NCI-H2227 (cell line): ENCODE measurements around the gene FOXL1.

Experiments
- DNase-seq: peaks from one replicate; lab custom pipeline; 2025; ENCODE audit not compliant: unreplicated experiment; lab: John Stamatoyannopoulos, UW

The FOXL1 gene

DNA sequence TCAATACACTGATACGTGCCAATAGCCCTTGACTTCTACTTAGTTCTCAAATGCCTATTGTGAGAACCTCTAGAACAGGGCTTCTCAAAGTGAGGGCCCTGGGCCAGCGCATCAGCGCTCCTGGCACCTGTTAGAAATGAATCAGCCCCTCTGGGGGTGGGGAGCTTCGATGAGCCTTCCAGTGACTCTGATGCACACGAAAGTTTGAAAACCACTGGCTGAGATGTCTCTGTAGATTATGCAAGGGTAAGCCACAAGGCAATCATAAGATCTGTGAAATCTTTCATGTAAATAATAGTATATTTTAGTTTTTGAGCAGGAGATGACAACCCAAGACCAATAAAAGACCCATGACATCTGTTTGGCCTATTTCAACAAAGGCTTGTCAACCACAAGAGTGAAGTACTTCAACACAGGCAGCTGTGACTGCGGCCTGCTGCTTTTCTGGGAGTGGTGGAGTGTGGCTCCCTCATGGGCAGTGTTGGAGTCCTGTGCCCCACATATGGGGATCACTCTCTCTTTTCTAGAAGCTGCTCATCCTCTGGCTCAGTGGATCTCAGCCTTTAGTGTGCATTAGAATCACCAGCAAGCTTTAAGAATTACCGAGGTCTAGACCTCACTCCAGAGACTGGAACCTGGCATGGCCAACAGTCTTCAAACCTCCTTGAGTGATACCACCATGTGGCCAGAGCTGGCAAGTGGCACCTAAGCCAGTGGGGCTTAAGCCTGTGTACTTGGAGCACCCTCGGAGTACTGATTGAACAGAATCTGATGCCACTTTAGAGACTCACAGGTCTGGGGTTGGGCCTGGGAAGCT is 29.1 kb upstream of the FOXL1 start:
- DNase-seq = no peak

DNA sequence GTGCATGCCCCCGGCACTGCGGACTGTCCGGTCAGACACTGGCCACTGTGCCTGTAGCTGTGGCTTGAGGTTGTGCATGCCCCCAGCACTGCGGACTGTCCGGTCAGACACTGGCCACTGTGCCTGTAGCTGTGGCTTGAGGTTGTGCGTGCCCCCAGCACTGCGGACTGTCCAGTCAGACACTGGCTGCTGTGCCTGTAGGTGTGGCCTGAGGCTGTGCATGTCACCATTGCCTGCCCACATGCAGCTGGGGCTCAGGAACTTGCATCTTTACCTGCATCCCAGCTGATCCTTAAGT is 28.5 kb upstream of the FOXL1 start:
- no peak for DNase-seq

DNA sequence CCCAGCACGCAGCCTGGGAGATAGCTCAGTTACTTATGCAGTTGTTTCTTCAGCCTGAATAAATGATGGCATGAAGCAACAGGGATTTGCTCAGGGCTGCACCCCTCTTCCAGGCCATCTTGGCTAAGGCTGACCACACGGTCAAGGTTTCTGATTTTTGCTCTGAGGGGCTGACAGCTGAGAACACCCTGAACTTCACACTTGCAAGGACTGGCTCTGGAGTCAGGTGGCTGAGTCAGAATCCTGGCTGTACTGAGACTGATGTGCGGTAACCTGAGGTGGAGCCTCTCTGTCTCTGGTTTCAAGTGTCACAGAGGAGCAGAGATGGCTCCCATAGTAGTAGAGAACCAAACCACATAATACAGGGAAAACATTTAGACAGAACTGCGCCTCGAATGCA is 28.1 kb upstream of the FOXL1 start:
- no peak for DNase-seq

DNA sequence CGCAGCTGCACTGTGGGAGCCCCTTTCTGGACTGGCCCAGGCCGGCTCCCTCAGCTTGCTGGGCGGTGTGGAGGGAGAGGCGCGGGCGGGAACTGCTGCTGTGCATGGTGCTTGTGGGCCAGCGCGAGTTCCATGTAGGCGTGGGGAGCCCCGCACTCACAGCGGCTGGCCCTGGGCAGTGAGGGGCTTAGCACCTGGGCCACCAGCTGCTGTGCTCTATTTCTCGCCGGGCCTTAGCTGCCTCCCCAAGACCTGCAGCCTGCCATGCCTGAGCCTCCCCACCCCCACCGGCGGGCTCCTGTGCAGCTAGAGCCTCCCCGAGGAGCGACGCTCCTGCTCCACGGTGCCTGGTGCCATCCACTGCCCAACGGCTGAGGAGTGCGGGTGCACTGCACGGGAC is 25.0 kb upstream of the FOXL1 start:
- DNase-seq = no peak

DNA sequence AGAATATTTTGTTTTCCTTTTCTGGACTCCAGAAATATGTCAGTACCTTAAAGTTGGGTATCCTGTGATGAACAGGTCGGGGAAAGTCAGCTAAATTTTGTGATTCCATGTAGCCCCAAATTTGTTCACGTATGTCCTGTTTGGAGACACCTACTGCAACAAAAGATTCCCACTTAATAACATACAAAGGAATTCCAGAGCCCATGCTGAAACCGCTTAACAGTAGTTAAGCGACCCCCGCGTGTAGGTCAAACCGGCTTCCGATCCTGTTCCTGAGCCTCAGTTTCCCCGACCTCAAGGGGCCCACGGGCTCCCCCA is 23.8 kb upstream of the FOXL1 start:
- DNase-seq = no peak

DNA sequence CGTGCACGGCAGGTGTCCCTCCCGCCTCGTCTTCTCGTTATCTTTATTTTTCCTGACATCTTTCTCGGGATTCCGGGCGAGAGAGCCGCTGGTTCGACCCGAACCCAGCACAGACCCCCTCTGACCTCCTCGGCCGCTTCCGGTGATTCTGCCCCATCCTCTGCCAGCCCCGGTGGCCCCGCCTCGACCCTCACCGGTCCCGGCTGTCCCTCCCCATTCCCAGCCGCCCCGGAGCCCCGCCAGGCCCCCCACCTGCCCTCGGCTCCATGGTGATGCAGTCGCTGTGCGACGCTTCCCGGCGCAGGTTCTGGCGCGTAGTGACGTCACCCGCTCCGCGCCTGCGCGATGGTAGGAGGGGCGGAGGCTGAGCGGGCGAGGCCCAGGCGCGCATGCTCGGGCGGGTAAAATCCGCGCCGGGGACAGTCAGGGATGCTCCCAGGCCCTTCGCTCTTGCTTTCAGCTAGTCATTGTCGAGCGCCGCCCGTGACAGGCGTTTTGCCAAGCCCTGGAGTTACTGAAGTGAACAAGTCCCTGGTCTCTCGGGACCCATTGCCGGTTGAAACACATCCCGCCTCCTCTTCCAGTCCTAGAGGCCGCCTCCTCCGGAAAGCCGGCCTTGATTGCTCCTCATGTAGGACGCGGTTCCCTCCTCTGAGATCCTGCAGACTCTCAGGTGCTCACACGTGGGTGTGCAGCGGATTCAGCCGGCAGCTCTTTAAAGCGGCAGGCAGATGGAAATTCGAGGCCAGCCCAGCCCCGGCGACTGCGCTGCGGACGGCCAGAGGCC is 23.2 kb upstream of the FOXL1 start, which contains the start of gene MTHFSD:
Gene MTHFSD (minus strand): TSS at position 319 of the 787 bp plus-strand sequence. CDS start 51 bp downstream, at position 268.
- DNase-seq = peak; percentile 94

DNA sequence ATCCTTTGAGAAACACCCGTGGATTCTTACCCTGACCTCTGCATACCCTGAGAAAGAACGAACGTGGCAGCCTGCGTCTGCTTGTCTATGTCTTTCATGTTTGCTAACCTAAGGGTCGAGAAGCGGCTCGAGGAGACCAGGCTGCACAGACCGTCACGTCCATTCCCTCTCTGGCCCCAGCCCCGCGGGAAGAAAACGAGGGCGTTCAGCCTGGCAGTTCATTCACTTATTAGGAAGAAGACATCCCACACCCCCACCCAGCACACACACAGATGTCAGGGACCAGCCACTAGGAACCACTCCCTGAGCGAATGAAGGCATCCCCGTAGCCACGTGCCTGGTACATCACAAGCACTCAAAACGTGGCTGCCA is 22.7 kb upstream of the FOXL1 start:
- DNase-seq = peak; percentile 3

DNA sequence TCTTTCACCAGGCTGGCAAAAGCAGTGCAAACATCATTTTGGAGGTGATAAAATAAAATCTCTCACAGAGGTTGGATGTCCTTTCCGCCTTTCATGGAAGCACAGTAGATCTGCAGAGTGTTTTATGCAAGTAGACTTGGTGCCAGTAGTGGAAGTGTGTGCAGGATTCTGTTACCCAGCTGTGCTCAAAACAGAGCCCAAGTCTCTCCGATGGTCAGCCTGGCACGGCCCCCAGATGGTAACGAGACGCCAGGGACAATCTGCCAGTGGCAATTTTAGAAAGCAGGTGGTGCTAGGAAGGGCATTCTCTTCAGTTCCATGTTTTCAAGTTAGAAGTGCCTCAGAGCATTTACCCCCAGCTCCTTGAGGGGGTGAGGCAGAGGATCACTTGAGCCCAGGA is 21.8 kb upstream of the FOXL1 start:
- DNase-seq = no peak

DNA sequence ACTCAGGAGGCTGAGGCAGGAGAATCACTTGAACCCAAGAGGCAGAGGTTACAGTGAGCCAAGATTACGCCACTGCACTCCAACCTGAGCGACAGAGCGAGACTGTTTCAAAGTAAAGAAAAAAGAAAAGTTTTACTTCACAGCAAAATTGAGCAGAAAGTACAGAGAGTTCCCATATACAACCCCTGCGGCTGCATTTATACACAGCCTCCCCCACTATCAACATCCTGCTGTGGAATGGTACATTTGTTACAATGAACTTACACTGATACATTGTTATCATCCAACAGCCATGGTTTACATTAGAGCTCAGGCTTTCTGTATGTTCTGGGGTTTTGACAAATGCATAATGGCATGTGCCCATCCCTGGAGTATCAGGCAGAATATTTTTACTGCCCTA is 20.8 kb upstream of the FOXL1 start:
- DNase-seq = no peak

DNA sequence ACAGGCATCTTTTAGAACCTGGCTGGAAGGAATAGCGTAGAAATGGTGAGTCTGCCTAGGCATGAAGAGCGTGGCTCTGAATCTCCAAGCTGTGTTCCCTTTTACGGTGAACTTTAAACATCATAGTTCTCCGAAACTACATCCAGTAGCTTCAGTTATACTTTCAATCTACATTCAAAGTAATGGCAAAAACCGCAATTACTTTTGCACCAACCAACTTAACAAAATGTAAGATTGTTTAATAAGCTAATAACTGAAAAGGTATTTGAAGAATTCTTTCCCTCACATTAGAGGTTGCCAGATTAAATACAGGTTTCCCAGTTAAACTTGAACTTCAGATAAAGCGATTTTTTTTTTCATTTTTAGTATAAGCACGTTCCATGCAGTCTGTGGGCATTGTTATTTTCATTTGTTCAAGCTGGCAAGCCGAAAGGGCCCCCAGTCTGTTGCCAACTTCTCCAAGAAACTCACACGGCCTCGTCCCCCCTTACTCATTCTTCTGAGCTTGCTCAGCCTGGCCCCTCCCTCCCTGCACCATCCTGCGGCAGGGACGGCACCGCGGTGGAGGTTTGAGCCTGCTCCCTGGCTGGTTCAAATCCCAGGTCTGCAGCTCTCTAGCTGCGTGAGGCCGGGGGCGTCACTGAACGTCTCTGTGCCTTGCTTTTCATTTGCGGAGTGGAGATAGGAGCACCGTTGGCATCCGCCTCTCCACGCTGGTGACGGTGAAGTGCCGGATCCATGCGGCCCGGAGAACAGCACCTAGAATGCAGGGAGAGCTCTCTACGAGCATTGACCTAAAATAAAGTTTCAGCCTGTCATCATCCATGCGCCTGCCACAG is 19.8 kb upstream of the FOXL1 start:
- DNase-seq = no peak

DNA sequence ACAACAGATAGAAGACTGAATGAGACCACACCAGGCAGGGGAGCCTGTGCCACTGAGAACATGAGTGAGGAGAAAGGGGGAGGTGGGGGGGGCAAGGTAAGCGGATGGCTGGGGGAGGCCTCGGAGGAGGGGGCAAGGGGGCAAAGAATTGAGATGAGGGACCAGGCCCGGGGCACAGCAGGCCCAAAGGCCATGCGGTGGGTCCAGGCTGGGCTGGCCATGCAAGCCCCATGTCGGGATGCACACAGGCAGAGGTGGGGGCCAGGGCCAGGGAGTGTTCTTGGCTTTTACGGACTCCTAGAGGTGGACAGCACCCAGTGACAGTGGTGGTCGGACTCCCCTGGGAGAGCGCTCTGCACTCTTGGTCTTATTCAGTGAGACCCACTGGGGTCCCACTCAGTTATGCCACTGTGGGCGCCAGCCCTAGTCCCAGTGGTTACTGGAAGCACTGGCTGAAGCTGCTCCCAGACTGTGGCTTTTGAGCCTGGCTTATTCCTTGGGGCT is 18.5 kb upstream of the FOXL1 start:
- no peak for DNase-seq

DNA sequence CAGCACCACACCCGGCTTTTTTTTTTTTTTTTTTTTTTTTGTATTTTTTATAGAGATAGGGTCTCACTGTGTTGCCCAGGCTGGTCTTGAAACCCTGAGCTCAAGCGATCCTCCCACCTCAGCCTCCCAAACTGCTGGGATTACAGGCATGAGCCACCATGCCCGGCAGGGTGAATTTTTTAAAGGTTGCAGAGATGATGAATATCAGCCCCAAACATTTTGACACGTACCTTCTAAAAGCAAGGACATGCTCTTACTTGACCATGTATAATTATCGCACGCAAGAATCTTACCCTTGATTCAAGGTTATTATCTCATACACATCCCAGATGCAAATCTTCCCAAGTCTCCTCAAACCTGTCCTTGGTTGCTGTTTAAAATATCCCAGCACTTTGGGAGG is 16.0 kb upstream of the FOXL1 start:
- no peak for DNase-seq

DNA sequence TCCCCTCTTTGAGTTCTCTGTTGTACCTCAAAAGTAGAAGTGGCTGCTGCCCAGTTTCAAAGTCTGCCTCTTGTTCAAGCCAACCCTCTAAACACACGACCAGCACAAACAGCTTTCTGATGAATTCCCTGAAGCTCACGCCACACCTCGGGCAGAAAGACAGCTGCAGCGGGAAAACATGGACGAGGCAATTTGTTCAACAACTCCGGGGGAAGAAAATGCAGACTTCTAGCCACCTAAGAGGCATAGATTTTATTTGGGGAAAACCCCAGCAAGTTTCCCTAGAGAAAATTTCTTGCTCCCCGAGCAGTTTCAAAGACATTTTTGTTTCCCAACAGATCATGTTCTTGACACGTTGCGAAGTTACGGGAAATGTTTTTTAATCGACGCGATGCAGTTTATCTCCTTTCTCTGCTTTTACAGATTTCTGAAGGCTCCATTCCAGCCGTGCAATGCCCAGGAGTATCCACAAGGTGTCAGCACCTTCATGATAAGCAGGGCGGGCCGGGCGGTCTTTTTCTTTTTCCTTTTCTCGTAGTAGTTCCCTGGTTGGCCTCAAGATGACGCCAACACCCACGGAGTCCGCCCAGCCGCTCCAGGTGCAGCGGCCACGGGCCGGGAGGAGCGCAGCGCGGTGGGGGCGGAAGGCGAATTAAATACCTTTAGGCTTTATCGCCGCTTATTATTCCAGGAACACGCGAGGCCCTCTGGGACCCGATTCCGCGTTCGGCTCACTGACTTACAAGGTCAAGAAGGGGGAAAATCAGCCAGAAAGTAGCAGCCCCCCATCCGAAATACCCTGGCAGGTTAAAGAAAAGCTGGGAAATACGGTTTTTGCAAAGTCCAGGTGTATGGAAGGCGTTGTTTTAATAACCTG is 14.6 kb upstream of the FOXL1 start:
- DNase-seq = peak; percentile 86

DNA sequence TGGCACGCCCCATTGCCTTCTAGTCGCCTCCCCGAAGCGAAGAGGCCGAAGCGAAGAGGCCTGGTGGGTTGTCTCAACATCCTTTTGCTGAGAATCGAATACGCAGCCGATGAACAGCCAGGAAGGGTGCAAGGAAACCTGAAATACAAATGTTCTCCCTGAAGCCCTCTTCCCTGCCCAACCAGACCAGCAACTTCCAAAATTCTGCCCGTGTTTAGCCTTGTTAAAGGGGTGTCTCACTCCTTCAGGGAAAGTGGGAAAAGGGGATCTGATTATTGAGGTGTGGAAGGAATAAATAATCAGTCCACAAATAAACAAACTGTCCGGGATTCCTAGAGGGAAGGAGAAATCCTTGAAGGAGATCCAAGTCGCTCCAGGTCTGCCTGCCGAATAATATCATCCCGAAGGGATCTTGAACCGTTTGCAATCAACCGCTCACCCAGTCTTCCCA is 13.1 kb upstream of the FOXL1 start:
- no peak for DNase-seq

DNA sequence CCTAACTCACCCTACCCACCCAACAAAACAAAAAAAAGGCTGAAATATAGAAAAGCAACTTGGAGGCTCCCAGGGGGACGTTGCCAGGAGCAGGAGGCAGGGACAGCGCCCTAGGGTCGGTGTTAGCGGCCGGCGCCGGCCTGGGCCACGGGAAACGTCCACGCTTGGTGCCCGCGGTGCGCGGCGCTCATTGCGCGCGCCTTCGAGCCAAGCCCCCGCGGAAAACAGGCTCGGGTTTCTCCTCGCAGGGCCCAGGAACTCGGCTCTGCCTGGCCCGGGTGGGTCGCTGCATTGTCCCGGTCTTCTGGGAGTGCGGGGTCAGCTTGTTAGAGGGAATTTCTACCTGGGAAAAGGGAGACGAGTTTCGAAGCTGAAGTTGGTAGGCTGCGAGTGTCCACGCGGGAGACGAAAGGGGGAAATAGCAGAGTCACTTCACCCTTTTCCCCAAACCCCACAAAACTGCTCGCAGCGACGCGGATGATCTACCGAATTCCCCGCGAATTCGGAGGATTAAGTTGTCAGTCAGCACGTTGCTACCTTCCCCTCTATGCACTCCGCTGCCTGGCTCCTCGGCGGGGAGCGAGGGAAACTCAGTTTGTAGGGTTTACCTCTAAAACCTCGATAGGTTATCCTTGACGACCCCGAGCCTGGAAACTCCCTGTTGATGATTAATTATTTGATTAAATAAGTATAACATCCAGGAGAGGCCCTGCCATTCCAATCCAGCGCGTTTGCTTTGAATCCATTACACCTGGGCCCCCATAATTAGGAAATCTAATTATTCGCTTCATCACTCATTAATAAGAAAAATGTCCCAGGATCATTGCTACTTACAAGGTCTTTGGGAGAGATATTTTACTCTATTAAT is 12.5 kb upstream of the FOXL1 start:
- no peak for DNase-seq

DNA sequence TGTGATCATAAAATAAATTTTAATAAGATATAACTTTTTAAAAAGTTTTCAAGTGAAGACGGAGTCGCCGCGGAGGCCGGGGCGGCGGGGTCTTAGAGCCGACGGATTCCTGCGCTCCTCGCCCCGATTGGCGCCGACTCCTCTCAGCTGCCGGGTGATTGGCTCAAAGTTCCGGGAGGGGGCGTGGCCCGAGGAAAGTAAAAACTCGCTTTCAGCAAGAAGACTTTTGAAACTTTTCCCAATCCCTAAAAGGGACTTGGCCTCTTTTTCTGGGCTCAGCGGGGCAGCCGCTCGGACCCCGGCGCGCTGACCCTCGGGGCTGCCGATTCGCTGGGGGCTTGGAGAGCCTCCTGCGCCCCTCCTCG is 11.8 kb upstream of the FOXL1 start, which contains the start of gene FOXC2:
Gene FOXC2 (plus strand): TSS at position 229 of the 365 bp plus-strand sequence. CDS start 507 bp downstream, outside the sequence.
- peak; percentile 15 for DNase-seq

DNA sequence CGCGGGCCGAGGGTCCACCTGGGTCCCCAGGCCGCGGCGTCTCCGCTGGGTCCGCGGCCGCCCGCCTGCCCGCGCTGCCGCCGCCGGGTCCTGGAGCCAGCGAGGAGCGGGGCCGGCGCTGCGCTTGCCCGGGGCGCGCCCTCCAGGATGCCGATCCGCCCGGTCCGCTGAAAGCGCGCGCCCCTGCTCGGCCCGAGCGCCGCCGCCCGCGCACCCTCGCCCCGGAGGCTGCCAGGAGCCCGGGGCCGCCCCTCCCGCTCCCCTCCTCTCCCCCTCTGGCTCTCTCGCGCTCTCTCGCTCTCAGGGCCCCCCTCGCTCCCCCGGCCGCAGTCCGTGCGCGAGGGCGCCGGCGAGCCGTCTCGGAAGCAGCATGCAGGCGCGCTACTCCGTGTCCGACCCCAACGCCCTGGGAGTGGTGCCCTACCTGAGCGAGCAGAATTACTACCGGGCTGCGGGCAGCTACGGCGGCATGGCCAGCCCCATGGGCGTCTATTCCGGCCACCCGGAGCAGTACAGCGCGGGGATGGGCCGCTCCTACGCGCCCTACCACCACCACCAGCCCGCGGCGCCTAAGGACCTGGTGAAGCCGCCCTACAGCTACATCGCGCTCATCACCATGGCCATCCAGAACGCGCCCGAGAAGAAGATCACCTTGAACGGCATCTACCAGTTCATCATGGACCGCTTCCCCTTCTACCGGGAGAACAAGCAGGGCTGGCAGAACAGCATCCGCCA is 11.2 kb upstream of the FOXL1 start:
- no peak for DNase-seq

DNA sequence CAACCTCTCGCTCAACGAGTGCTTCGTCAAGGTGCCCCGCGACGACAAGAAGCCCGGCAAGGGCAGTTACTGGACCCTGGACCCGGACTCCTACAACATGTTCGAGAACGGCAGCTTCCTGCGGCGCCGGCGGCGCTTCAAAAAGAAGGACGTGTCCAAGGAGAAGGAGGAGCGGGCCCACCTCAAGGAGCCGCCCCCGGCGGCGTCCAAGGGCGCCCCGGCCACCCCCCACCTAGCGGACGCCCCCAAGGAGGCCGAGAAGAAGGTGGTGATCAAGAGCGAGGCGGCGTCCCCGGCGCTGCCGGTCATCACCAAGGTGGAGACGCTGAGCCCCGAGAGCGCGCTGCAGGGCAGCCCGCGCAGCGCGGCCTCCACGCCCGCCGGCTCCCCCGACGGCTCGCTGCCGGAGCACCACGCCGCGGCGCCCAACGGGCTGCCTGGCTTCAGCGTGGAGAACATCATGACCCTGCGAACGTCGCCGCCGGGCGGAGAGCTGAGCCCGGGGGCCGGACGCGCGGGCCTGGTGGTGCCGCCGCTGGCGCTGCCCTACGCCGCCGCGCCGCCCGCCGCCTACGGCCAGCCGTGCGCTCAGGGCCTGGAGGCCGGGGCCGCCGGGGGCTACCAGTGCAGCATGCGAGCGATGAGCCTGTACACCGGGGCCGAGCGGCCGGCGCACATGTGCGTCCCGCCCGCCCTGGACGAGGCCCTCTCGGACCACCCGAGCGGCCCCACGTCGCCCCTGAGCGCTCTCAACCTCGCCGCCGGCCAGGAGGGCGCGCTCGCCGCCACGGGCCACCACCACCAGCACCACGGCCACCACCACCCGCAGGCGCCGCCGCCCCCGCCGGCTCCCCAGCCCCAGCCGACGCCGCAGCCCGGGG is 10.4 kb upstream of the FOXL1 start:
- no peak for DNase-seq
